SK-N-SH (cell line): ENCODE measurements around the gene BMP15. TPM values are rescaled to one million over a fixed set of nuclear protein-coding genes. Genes with fewer than 3 reads are reported as not detected.

ENCODE experiments used
- CTCF ChIA-PET: fragments of 300-600, 350-600 bp; formaldehyde crosslinking; extraction: SDS; loops from one replicate; lab custom pipeline; 2021; lab: Yijun Ruan, JAX
- POLR2A ChIA-PET: fragments of 350-600 bp; sonication (Branson Sonifier 250); formaldehyde crosslinking; extraction: SDS; loops from one replicate; lab custom pipeline; 2020; ENCODE audit warnings: antibody characterized with exemption, inconsistent platforms; lab: Yijun Ruan, JAX
- DNase-seq: peaks from one replicate; pipeline ENCODE4 v3.0.0; 2012
- H2AFZ ChIP-seq: fragments of 200-600 bp; sonication (generic); 2 replicates; pipeline ENCODE4 v1.8.1; 2016; ENCODE audit warnings: antibody characterized with exemption, mild to moderate bottlenecking, low read depth
- H3F3A ChIP-seq: fragments of 200-600 bp; sonication (generic); replicated peaks from 2 replicates; pipeline ENCODE3; 2016; ENCODE audit warnings: antibody characterized with exemption, mild to moderate bottlenecking; ENCODE audit not compliant: insufficient read depth
- H3K27ac ChIP-seq, 2 experiments: fragments of 200-500 bp in 1 of 2; fragments of 200-600 bp in 1 of 2; sonication (Bioruptor generic) in 1 of 2; sonication (generic), shearing (Covaris generic) in 1 of 2; 2 replicates each; pipeline versions ENCODE4 v1.5.1 to v1.6.1; 2014 to 2016; ENCODE audit warnings: low read depth in 2 of 2, inconsistent platforms in 1 of 2, low read length in 1 of 2, mild to moderate bottlenecking in 1 of 2, mixed read lengths in 1 of 2
- H3K27me3 ChIP-seq: fragments of 200-600 bp; sonication (generic), shearing (Covaris generic); 2 replicates; pipeline ENCODE4 v1.6.1; 2016; ENCODE audit warnings: mixed run types; ENCODE audit not compliant: insufficient read depth
- H3K36me3 ChIP-seq, 2 experiments: fragments of 200-500 bp in 1 of 2; fragments of 200-600 bp in 1 of 2; sonication (Bioruptor generic) in 1 of 2; sonication (generic) in 1 of 2; replicated peaks in 1 of 2; 2 replicates each; pipeline versions ENCODE3 to v1.5.1; 2014 to 2016; ENCODE audit warnings: low read length in 1 of 2, mild to moderate bottlenecking in 1 of 2; ENCODE audit not compliant: insufficient read depth in 2 of 2, control insufficient read depth in 1 of 2
- H3K4me1 ChIP-seq, 2 experiments: fragments of 200-500 bp in 1 of 2; fragments of 200-600 bp in 1 of 2; sonication (Bioruptor generic) in 1 of 2; sonication (generic), shearing (Covaris generic) in 1 of 2; 2 replicates each; pipeline versions ENCODE4 v1.5.1 to v1.6.1; 2014 to 2016; ENCODE audit warnings: low read depth in 1 of 2, low read length in 1 of 2, mixed run types in 1 of 2; ENCODE audit not compliant: insufficient read depth in 2 of 2, control insufficient read depth in 1 of 2
- H3K4me2 ChIP-seq: fragments of 200-600 bp; sonication (generic), shearing (Covaris generic); 2 replicates; pipeline ENCODE4 v1.6.1; 2017; ENCODE audit warnings: mixed run types
- H3K4me3 ChIP-seq, 2 experiments: fragments of 200-500 bp in 1 of 2; fragments of 200-600 bp in 1 of 2; sonication (Bioruptor generic) in 1 of 2; sonication (generic), shearing (Covaris generic) in 1 of 2; 2 replicates each; pipeline versions ENCODE4 v1.5.1 to v1.8.1; 2014 to 2016; ENCODE audit warnings: low read depth in 2 of 2, inconsistent platforms in 1 of 2, low read length in 1 of 2, mild to moderate bottlenecking in 1 of 2, mixed read lengths in 1 of 2, moderate library complexity in 1 of 2
- H3K79me2 ChIP-seq: fragments of 200-600 bp; sonication (generic); 2 replicates; pipeline ENCODE4 v1.8.1; 2017; ENCODE audit warnings: mild to moderate bottlenecking; ENCODE audit not compliant: insufficient read depth
- H3K9ac ChIP-seq: fragments of 200-600 bp; sonication (generic); 2 replicates; pipeline ENCODE4 v1.6.1; 2017; ENCODE audit warnings: mixed run types
- H3K9me2 ChIP-seq: fragments of 200-600 bp; sonication (generic); 2 replicates; pipeline ENCODE4 v1.6.1; 2017; ENCODE audit warnings: mixed run types
- H3K9me3 ChIP-seq: fragments of 200-600 bp; sonication (generic); 2 replicates; pipeline ENCODE4 v1.6.1; 2017; ENCODE audit warnings: mixed run types, mild to moderate bottlenecking, moderate library complexity
- H4K20me1 ChIP-seq: fragments of 200-600 bp; sonication (generic); 2 replicates; pipeline ENCODE4 v1.6.1; 2017; ENCODE audit warnings: mild to moderate bottlenecking, mixed run types; ENCODE audit not compliant: insufficient read depth
- CHD2 ChIP-seq: fragments of 150-350 bp; IDR thresholded peaks from 2 replicates; pipeline ENCODE4 v1.6.1; 2018; ENCODE audit warnings: low read length; ENCODE audit not compliant: partially characterized antibody
- ELF1 ChIP-seq: IDR thresholded peaks from 2 replicates; pipeline ENCODE4 v1.4.0; 2012
- EZH2phosphoT487 ChIP-seq: fragments of 200-600 bp; sonication (generic); IDR thresholded peaks from 2 replicates; pipeline ENCODE4 v1.6.1; 2017; ENCODE audit warnings: low read depth, mixed run types, mild to moderate bottlenecking, antibody characterized with exemption, moderate library complexity, borderline replicate concordance
- FOSL2 ChIP-seq: IDR thresholded peaks from 2 replicates; pipeline ENCODE4 v1.4.0; 2012; ENCODE audit warnings: low read depth, mild to moderate bottlenecking, moderate library complexity, borderline replicate concordance
- FOXJ3 ChIP-seq: sonication (generic); formaldehyde crosslinking; IDR thresholded peaks from 2 replicates; pipeline ENCODE4 v1.5.1; 2020; ENCODE audit warnings: mild to moderate bottlenecking, missing genetic modification reagents
- GABPA ChIP-seq: IDR thresholded peaks from 2 replicates; pipeline ENCODE4 v1.4.0; 2012; ENCODE audit warnings: low read depth, mild to moderate bottlenecking
- GATA2 ChIP-seq: sonication (generic); formaldehyde crosslinking; IDR thresholded peaks from 2 replicates; pipeline ENCODE4 v1.5.0; 2020; ENCODE audit warnings: mild to moderate bottlenecking, missing genetic modification reagents
- JUND ChIP-seq: IDR thresholded peaks from 2 replicates; pipeline ENCODE4 v1.4.0; 2012
- MEF2A ChIP-seq: IDR thresholded peaks from 2 replicates; pipeline ENCODE4 v1.4.0; 2012; ENCODE audit warnings: low read depth, borderline replicate concordance
- NFIC ChIP-seq: IDR thresholded peaks from 2 replicates; pipeline ENCODE4 v1.4.0; 2012; ENCODE audit warnings: borderline replicate concordance
- POLR2AphosphoS5 ChIP-seq: IDR thresholded peaks from 2 replicates; pipeline ENCODE4 v1.6.1; 2012; ENCODE audit warnings: low read depth, low read length
- RAD21 ChIP-seq: IDR thresholded peaks from 2 replicates; pipeline ENCODE4 v1.6.1; 2012; ENCODE audit warnings: mild to moderate bottlenecking, low read length
- RCOR1 ChIP-seq: fragments of 150-350 bp; IDR thresholded peaks from 2 replicates; pipeline ENCODE4 v1.6.1; 2017; ENCODE audit warnings: antibody characterized with exemption, low read length
- RFX5 ChIP-seq: IDR thresholded peaks from 2 replicates; pipeline ENCODE4 v1.6.1; 2012; ENCODE audit warnings: mild to moderate bottlenecking, improper control_type of control experiment, low read length
- RXRA ChIP-seq: IDR thresholded peaks from 2 replicates; pipeline ENCODE4 v1.4.0; 2012; ENCODE audit warnings: low read depth, mild to moderate bottlenecking, borderline replicate concordance
- SMC3 ChIP-seq: IDR thresholded peaks from 2 replicates; pipeline ENCODE4 v1.6.1; 2012; ENCODE audit warnings: low read depth, low read length, improper control_type of control experiment
- TAF1 ChIP-seq: IDR thresholded peaks from 2 replicates; pipeline ENCODE4 v1.6.1; 2012; ENCODE audit warnings: low read depth, mild to moderate bottlenecking, low read length, moderate library complexity, borderline replicate concordance
- TCF12 ChIP-seq: IDR thresholded peaks from 2 replicates; pipeline ENCODE4 v1.4.0; 2012
- TEAD4 ChIP-seq: IDR thresholded peaks from 2 replicates; pipeline ENCODE4 v1.4.0; 2012; ENCODE audit warnings: mild to moderate bottlenecking, borderline replicate concordance; ENCODE audit not compliant: insufficient read depth
- YY1 ChIP-seq: IDR thresholded peaks from 2 replicates; pipeline ENCODE4 v1.4.0; 2012; ENCODE audit warnings: low read depth, mild to moderate bottlenecking
- WGBS: methylation state at CpG from one replicate; pipeline ENCODE4 v1.1.6; 2017; ENCODE audit warnings: low lambda C conversion rate; 5-methylcytosine and 5-hydroxymethylcytosine counted together
- polyA plus RNA-seq, 3 experiments: library from polyadenylated mRNA; depleted of rRNA; stranded (reverse); fragments of >200 nt; gene quantifications; 2 replicates each; pipeline ENCODE4 v1.2.3, GENCODE V29; 2012
- TF ChIP-seq, protein P1 (sequence below): IDR thresholded peaks from 2 replicates; pipeline ENCODE4 v1.4.0; 2012; ENCODE audit warnings: low read depth
- TF ChIP-seq, protein P2 (sequence below): fragments of 150-350 bp; IDR thresholded peaks from 2 replicates; pipeline ENCODE4 v1.6.1; 2017; ENCODE audit warnings: antibody characterized with exemption, low read length, low read depth, borderline replicate concordance
- TF ChIP-seq, protein P3 (sequence below): IDR thresholded peaks from 2 replicates; pipeline ENCODE4; 2012
- TF ChIP-seq, protein P4 (sequence below): IDR thresholded peaks from 2 replicates; pipeline ENCODE4 v1.4.0; 2012; ENCODE audit warnings: low read depth, borderline replicate concordance

The BMP15 gene
- polyA plus RNA-seq, 1 of the 3 experiments (the other 2 are of a cell fraction), result not detected

DNA sequence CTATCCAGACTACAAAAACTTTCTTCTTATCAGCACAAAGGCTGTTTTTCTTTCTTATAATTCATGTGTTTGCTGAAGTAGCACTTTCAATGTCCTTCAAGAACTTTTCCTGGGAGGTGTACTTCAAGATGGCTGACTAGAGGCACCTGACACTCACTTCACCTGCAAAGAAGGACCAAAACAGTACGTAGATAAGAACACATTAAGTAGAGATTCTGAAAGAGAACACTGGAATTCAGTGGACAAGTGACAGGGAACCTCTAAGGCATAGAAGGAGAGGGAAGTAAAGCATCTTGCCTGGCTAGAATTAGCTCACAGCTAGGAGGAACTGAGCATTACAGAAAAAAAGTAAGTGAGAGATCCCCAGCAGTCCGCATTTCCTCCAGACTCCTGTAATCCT lies 21.7 kb upstream of the BMP15 start:
- 0% methylated on average over 2 of the region's 2 CpGs for WGBS
- no peak overlapping the region for H3K4me3 ChIP-seq
- no peak for TF ChIP-seq NFIC
- no peak for TF ChIP-seq EZH2phosphoT487
- TF ChIP-seq, protein P1, sequence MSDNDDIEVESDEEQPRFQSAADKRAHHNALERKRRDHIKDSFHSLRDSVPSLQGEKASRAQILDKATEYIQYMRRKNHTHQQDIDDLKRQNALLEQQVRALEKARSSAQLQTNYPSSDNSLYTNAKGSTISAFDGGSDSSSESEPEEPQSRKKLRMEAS, result no peak
- no peak for TF ChIP-seq RXRA
- TF ChIP-seq POLR2AphosphoS5, result no peak
- TF ChIP-seq RCOR1, result no peak
- no peak for TF ChIP-seq GATA2
- TF ChIP-seq, protein P2, sequence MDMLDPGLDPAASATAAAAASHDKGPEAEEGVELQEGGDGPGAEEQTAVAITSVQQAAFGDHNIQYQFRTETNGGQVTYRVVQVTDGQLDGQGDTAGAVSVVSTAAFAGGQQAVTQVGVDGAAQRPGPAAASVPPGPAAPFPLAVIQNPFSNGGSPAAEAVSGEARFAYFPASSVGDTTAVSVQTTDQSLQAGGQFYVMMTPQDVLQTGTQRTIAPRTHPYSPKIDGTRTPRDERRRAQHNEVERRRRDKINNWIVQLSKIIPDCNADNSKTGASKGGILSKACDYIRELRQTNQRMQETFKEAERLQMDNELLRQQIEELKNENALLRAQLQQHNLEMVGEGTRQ, result no peak
- no peak for TF ChIP-seq JUND
- no peak for TF ChIP-seq TCF12
- TF ChIP-seq FOSL2, result no peak
- TF ChIP-seq, protein P3, sequence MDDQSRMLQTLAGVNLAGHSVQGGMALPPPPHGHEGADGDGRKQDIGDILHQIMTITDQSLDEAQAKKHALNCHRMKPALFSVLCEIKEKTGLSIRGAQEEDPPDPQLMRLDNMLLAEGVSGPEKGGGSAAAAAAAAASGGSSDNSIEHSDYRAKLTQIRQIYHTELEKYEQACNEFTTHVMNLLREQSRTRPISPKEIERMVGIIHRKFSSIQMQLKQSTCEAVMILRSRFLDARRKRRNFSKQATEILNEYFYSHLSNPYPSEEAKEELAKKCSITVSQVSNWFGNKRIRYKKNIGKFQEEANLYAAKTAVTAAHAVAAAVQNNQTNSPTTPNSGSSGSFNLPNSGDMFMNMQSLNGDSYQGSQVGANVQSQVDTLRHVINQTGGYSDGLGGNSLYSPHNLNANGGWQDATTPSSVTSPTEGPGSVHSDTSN, result no peak
- no peak for TF ChIP-seq YY1
- no peak for TF ChIP-seq RFX5
- no peak for TF ChIP-seq ELF1
- no peak for TF ChIP-seq CHD2
- no peak for TF ChIP-seq TEAD4
- TF ChIP-seq MEF2A, result no peak
- H3K27ac ChIP-seq, result no peak overlapping the region
- H3K4me2 ChIP-seq, result no peak overlapping the region
- no peaks in the 10 kb centered on the region for H3K79me2 ChIP-seq
- no peak overlapping the region for H2AFZ ChIP-seq
- H3K9me2 ChIP-seq, result no peaks in the 10 kb centered on the region
- no peaks in the 10 kb centered on the region for H3F3A ChIP-seq
- no peak overlapping the region for H3K9ac ChIP-seq
- ChIA-PET CTCF (no interaction called here), POLR2A (no interaction called here)
- no peak for DNase-seq
- H3K9me3 ChIP-seq, result no peaks in the 10 kb centered on the region
- H4K20me1 ChIP-seq, result no peaks in the 10 kb centered on the region
- no peaks in the 10 kb centered on the region for H3K36me3 ChIP-seq
- H3K27me3 ChIP-seq, result no peaks in the 10 kb centered on the region
- no peaks in the 10 kb centered on the region for H3K4me1 ChIP-seq

DNA sequence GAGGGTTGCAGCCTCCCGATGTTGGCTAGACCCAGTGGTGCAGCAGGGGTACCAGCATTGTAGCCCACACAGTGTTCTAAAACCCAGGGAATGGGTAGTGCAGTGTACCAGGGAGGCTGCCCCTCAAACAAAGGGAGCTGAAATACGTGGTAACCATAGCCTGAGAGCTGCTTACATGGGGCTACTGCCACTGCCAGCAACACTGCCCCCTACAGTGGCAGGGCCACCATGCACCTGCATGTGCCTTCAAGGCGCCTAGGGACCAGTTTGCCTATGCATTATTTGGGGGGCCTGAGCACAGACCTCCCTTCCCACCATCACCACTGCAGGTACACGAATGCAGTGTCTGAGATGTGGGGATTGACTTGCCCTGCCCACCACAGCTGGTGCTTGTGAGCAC lies 21.0 kb upstream of the BMP15 start:
- TF ChIP-seq YY1, result no peak
- no peak for TF ChIP-seq RAD21
- TF ChIP-seq SMC3, result no peak
- TF ChIP-seq RCOR1, result no peak
- TF ChIP-seq CHD2, result no peak
- TF ChIP-seq TEAD4, result no peak
- TF ChIP-seq, protein P4, sequence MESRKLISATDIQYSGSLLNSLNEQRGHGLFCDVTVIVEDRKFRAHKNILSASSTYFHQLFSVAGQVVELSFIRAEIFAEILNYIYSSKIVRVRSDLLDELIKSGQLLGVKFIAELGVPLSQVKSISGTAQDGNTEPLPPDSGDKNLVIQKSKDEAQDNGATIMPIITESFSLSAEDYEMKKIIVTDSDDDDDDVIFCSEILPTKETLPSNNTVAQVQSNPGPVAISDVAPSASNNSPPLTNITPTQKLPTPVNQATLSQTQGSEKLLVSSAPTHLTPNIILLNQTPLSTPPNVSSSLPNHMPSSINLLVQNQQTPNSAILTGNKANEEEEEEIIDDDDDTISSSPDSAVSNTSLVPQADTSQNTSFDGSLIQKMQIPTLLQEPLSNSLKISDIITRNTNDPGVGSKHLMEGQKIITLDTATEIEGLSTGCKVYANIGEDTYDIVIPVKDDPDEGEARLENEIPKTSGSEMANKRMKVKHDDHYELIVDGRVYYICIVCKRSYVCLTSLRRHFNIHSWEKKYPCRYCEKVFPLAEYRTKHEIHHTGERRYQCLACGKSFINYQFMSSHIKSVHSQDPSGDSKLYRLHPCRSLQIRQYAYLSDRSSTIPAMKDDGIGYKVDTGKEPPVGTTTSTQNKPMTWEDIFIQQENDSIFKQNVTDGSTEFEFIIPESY, result no peak
- TF ChIP-seq TAF1, result no peak
- no peak for TF ChIP-seq GABPA
- no peak for TF ChIP-seq RXRA
- TF ChIP-seq ELF1, result no peak
- TF ChIP-seq POLR2AphosphoS5, result no peak
- no peak for TF ChIP-seq FOXJ3 (CRISPR knock-in tag)
- Histone ChIP-seq H2AFZ (no peak overlapping the region), H3K27ac (no peak overlapping the region), H4K20me1 (no peaks in the 10 kb centered on the region), H3K36me3 (no peaks in the 10 kb centered on the region), H3K4me2 (no peak overlapping the region), H3K4me1 (no peaks in the 10 kb centered on the region), H3K9ac (no peak overlapping the region), H3K79me2 (no peaks in the 10 kb centered on the region), H3K27me3 (no peaks in the 10 kb centered on the region), H3K9me3 (no peaks in the 10 kb centered on the region), H3K4me3 (no peak overlapping the region), H3F3A (no peaks in the 10 kb centered on the region), H3K9me2 (no peaks in the 10 kb centered on the region)
- 3% methylated on average over 4 of the region's 4 CpGs for whole genome bisulfite sequencing
- ChIA-PET POLR2A (no interaction called here), CTCF (no interaction called here)
- no peak for DNase-seq
